Endothelial cell of umbilical vein (primary cell): Measurements from ENCODE around the gene ARL8B.

Experiments used
- CTCF ChIP-seq, 2 donors: IDR thresholded peaks; 1 replicate in 1 of 2; 2 replicates in 1 of 2; pipeline ENCODE4 v1.5.1; 2011; ENCODE audit warnings: low read length in 2 of 2, mild to moderate bottlenecking in 2 of 2, moderate library complexity in 2 of 2, control low read depth in 1 of 2, inconsistent platforms in 1 of 2, low read depth in 1 of 2; ENCODE audit not compliant: insufficient read depth in 1 of 2; ENCODE audit errors: extremely low read depth in 1 of 2
- EZH2 ChIP-seq: IDR thresholded peaks from 2 replicates; pipeline ENCODE4 v1.6.1; 2012; ENCODE audit warnings: borderline replicate concordance, low read depth, mild to moderate bottlenecking, moderate library complexity, low read length, inconsistent platforms; ENCODE audit not compliant: severe bottlenecking
- FOS ChIP-seq: IDR thresholded peaks from 2 replicates; pipeline ENCODE4 v1.6.1; 2011; ENCODE audit warnings: mild to moderate bottlenecking, low read length, moderate library complexity, borderline replicate concordance; ENCODE audit not compliant: insufficient read depth
- GATA2 ChIP-seq: IDR thresholded peaks from 2 replicates; pipeline ENCODE4 v1.7.0; 2011; ENCODE audit warnings: low read depth, mild to moderate bottlenecking, moderate library complexity, mixed read lengths, low read length; ENCODE audit not compliant: insufficient read length, insufficient read depth
- JUN ChIP-seq: IDR thresholded peaks from 2 replicates; pipeline ENCODE4 v1.6.1; 2011; ENCODE audit warnings: borderline replicate concordance, low read depth; ENCODE audit not compliant: insufficient read length, insufficient read depth
- MAX ChIP-seq: IDR thresholded peaks from 2 replicates; pipeline ENCODE4 v1.6.1; 2011; ENCODE audit not compliant: insufficient read depth, insufficient read length
- MYC ChIP-seq: IDR thresholded peaks from one replicate; pipeline ENCODE4 v1.6.1; 2011; ENCODE audit warnings: mild to moderate bottlenecking, low read depth, low read length
- POLR2A ChIP-seq: IDR thresholded peaks from 2 replicates; pipeline ENCODE4 v1.6.1; 2012; ENCODE audit warnings: low read depth, mild to moderate bottlenecking, control low read depth, low read length
- POLR2AphosphoS5 ChIP-seq: IDR thresholded peaks from 2 replicates; pipeline ENCODE4 v1.6.1; 2012; ENCODE audit warnings: low read depth, mild to moderate bottlenecking, control low read depth, low read length, moderate library complexity; ENCODE audit not compliant: insufficient read depth

- TF ChIP-seq CTCF (IDR thresholded peaks at IDR 0.05; ENCODE audit: extremely low read depth in 1 of 2, insufficient read depth in 1 of 2, low read depth in 1 of 2, low read length in 2 of 2) (no peak), POLR2A (no peak), EZH2 (no peak), POLR2AphosphoS5 (no peak), FOS (no peak), MAX (no peak), MYC (no peak), JUN (no peak), GATA2 (no peak)
Observed at GRCh38 chr3:5096336-5097008, 25.6 kb upstream of the ARL8B start.
